GM21367 (cell line): ENCODE results near the gene PTTG1IP.

Experiments used
- ATAC-seq: cut with Tn5 transposase; IDR thresholded peaks from one replicate; pipeline ENCODE4 v1.9.1; 2021; ENCODE audit not compliant: unreplicated experiment

The PTTG1IP gene

DNA sequence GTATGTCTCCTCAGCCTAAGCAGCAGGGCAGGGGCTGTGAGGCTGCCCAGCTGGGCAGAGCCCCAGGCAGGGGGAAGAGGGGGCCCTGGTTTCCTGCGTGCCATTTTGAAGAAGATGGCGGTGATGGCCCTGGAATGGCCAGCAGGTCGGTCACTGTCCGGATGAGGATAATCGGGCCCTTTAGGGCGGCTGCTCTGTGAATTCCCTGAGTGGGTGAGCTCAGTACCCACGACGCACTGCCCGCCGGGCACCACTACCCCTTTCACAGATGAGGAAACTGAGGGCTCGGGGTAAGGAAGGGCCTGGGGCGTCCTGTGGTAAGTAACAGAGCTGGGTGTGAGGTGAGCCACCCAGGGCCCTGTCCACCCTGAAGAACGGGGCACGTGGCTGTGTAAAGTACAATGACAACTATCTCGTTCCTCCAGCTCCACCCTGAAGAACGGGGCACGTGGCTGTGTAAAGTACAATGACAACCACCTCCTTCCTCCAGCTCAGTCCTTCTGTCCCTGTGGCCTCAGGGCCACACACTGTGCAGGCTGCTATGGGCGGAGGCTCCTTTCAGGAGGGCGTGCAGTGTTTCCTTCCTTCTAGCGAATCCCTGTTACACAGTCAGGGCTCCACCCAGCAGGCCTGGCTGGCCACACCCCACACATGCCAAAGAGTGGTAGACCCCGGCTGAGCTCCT lies 24.0 kb upstream of the PTTG1IP start:
- ATAC-seq = no peak

DNA sequence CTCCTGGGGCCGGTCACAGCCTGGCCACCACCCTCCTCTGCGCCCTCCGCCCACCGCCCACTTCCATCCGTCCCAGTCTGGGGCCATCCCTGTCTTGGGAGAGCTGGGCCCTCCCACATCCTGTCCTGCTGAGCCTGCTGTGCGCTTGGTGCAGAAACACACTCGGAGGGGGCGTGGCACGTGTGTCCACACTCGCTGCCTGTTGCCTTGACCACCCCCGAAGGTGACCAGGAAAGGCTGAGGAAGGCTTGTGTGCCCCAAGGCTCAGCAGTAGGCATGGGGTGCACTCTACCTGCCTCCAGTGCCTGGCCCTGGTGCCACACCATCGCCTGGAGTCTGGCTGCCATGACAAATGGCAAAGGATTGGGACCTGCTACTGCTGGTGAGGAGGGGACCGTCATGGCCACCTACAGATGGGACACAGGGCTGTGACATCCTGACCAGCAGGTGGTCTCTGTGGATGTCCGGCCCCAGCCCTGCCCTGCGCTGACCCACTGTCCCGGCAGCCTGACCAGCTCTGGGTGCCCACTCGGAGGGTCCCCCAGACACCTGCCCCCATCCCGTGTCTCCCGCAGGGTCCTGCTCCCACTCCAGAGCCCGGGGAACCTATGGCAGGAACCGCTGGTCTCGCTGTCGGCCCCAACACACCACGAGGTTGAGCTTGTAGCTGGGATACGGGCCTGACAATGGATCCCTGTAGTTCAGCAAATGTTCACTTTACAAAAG lies 23.2 kb upstream of the PTTG1IP start:
- no peak for ATAC-seq

DNA sequence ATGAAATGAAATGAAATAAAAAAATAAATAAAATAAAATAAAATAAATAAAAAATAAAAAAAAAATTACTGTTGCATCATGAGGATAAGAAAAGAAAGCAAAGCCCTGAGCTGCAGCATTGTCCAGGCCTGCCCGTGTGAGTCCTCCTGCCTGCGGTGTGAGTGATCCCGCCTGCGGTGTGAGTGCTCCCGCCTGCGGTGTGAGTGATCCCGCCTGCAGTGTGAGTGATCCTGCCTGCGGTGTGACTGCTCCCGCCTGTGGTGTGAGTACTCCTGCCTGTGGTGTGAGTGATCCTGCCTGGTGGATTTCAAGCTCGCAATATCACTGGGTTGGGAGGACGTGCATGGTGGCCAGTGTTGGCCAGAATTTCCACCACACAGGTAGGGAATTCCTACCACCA lies 22.4 kb upstream of the PTTG1IP start:
- ATAC-seq = no peak

DNA sequence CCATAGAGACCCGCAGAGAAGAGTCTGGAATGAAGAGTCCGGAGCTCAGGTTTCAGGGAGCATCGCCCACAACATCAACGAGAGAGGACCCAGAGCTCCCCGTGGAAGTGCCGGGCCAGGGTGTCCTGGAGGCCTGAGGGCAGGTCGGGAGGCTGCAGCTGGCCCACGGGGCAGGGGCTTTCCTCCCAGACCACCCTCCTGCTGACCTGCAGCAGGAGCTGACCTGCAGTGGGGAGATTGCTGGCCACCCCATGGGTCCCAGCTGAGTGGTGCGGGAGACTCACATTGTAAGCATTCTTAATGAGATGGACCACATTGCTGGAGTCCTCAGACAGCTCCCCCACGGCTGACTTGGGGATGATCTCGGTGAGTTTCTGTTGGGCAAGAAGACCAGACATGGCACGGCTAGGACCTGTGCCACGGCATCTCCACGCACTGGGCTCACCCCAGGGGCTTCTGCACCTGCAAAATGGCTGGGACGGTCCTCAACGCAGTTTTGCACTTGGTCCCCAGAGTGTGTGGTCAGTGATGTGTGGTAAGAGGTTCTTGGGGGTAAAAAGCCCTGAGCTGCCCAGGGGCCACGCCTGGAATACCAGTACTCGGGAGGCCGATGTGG lies 21.3 kb upstream of the PTTG1IP start:
- ATAC-seq = no peak

DNA sequence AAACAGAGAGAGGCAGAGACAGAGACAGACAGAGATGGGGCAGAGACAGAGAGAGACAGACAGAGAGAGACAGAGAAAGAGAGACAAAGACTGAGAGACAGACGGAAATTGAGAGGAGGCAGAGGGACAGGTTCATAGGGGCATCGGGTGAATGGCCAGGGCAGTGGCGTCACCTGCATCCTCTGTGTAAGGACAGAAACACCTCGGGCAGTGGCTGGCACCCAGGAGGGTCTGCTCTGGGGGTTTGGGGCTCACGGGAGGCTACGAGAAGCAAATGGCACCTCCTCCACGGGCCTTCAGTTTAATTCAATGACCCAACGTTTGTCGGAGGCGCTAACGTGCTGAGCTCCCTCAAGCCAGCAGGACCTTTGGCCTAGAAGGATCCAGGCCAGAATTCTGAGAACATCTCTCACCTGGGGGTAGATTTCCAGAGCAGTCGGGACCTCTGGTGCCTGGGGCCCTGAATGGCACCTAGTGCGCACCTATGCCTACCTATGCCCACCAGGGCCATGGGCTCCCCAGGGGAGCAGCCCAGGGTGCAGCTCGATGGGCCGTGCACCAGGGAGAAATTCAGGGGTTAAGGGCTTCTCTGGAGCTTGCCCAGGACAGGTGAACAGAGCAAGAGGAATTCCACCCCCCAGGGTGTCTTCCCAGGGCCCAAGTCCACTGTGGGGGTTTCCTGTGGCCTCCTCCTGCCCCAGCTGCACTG lies 20.6 kb upstream of the PTTG1IP start:
- ATAC-seq = no peak

DNA sequence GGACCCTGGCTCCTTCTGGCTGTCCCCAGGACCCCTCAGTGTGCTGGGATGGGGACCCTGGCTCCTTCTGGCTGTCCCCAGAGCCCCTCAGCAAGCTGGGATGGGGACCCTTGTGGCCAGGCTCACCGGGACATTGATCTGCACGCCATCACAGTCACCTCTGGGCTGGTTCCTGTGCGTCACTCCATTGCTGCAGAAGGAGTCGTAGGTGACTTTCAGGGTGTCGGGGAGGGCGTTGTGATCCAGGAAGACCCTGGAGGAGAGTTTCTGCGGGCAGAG lies 19.7 kb upstream of the PTTG1IP start:
- no peak for ATAC-seq

DNA sequence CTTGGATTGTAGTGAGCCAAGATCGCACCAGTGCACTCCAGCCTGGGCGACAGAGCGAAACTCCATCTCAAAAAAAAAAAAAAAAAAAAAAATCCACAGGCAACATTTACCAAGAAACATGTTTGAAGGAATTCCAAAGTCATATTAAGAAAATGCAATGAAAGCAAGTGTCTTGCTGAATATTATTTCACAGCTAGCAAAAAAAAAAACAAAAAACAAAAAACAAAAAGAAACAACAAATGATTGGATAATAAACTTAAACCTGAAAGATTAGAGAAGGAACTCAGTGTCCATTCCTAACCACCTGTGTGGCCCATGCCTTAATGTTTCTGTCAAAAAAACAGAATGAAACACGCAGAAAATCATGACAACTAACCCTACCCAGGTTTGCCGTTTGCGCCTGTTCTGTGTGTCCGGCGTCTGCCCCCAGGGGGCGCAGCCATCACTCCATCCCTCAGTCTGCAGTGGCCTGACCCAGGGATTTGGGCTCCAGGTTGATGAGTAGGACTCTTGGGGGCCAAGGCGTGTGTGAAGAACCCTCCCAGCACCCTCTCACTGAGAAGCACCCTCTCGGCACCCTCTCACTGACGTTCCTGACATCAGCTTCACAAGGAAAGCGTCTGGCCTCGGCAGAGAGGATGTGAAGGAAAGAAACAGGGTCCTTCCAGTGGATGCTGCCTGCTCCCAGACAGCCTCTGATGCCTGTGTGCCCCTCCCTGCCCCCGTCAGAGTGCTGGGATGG lies 19.2 kb upstream of the PTTG1IP start:
- no peak for ATAC-seq

DNA sequence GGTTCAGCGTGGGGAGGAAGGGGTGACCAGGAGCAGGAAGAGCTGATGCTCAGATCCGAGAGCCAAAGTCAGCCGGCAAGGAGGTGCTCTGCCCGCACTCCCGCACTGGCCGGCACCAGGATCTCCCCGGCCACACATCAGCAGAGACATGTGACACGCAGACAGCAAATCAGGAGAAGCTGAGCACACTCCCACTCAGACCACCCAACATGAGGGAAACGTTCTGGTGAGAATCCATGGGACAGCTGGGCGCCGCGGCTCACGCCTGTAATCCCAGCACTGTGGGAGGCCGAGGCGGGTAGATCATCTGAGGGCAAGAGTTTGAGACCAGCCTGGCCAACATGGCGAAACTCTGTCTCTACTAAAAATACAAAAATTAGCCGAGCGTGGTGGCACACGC lies 18.6 kb upstream of the PTTG1IP start:
- no peak for ATAC-seq

DNA sequence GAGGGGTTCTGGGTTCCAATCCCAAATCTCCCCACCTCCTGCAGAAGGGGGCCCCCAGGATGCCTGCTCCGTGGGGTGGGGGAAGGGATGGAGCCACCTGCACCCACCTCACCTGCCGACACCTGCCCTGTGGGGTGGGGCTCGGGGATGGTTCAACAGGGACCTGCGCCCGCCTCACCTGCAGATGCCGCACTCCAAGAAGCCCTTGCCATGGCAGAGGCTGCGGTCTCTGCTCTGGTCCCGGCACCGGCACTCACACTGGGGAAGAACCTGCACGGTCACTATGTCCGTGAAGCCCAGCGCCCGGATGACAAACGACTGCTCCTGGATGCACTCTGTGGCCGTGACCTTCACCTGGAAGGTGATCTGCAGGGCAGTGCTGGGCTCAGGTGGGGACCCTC lies 18.1 kb upstream of the PTTG1IP start:
- no peak for ATAC-seq

DNA sequence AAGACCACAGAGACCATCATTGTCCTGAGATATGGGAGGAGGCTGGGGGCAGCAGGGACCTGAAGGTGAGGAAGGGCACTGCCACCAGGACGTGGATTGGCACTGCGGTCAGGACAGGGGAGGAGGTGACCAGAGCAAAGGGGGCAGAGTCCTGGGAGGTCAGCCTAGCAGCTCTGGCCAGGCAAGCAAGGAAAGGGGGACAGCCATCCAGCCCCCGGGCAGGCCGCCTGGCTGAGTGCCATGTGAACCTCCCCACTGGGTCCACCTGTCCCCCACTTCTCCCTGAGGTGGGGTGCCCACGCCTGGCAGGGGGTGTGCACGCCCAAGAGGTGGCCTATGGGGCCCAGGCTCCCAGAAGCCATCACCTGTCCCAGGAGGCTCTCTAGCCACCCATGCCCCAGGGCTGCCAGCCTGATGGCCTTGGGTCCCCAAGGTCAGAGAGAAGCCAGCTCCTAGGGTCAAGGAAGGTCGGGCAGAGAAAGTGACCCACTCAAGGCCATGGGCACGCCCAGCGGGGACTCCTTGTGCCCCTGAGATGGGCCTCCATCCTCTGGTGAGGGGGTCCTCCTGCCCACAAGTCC lies 17.6 kb upstream of the PTTG1IP start:
- ATAC-seq = no peak

DNA sequence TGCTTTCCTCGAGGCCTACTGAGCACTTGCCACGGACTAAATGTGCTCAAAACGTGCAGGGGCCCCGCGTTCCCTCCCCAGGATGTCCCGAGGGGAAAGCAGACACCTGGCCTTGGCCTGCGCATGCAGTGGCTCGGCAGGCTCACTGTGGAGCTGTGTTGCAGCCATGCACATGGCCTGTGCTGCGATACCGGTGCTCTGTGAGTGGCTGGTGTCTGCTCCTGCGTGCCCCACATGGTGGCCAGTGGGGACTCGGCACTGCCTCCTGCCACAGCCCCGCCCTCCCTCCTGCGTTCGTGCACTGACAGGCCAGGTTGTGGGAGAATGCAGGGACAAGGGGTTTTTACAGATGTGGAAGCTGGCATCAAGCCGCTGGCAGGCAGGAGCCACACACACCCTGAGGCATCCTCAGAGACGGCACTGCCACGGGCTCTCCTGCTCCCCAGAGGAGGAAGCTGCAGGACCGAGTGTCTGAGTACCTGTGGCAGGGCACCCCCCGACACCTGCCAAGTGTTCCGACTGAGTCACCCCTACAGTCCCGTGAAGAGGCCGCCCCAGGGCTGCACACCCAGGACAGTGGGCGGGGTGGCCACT lies 16.9 kb upstream of the PTTG1IP start:
- no peak for ATAC-seq

DNA sequence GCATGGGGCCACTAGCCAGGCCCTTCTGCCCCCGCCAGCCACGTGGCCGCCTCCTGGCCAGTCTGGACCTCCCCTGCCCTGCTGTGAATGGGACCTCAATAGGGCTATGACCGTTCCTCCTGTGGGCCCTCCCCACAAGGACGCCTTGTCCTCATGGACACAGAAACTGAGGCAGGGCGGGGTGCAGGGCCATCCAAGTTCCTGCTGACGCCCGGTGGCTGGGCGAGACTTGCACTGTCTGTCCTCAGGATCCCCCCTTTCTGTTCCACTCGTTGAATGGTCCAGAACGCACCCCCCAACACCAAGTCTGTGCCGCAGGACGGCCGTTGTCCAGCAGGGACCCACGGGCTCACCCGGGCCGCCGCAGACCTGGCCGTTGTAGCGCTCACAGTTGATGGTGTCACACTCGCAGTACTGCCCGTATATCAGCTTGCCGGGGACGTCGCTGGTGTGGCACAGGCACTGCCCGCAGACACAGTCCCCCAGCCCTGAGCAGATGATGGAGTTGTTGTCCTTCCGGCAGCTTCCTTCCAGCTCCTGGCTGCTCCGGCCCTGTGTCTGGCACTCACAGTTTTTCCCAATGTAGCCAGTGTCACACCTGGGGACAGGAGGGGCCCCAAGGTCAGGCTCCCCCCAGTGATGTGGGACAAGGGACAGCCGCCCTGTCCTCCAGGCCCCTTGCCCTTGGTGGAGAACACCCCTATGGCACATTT lies 16.3 kb upstream of the PTTG1IP start:
- no peak for ATAC-seq

DNA sequence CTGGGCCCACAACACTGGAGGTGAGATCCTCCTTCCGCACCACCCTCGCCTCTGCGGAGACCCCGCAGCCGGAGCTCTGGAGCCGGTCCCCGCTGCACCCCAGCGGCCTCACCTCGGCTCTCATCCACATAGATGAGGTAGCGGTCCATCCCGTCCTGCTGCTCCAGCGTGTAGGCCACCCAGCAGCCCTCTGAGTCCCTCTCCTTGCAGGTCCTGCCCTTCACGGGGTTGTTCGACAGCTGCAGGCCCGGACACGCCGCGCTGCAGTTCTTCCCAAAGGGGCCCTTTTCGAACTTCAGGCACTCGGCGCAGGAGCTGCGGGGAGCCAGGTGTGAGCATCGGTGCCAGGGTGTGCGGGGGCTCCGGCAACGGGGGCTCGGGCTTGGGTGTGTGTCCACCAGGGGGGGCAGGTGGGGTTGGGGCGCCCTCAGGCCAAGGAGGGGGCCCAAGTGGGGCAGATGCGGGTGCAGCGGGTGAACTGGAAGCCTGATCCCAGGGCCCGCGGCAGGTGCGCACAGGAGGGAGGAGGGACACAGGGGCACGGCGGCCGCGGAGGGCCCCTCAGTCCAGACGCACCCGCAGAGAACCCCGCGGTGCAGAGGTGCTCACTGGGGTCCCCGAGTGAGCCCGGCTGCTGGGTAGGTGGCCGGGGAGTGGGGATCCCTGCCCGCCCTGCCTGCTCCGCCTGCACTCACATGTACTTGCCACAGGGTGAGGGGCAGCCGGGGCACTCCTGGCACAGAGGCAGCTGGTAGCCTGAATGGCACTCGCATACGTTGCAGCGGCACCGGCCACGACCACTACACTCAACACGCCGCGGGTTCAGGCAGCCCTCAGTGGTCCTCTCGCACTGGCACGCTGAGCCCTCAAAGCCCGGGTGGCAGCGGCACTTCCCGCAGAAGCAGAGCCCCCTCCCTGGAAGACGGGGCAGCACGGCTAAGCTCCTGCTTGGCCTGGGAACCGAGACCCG lies 15.4 kb upstream of the PTTG1IP start:
- ATAC-seq = no peak

DNA sequence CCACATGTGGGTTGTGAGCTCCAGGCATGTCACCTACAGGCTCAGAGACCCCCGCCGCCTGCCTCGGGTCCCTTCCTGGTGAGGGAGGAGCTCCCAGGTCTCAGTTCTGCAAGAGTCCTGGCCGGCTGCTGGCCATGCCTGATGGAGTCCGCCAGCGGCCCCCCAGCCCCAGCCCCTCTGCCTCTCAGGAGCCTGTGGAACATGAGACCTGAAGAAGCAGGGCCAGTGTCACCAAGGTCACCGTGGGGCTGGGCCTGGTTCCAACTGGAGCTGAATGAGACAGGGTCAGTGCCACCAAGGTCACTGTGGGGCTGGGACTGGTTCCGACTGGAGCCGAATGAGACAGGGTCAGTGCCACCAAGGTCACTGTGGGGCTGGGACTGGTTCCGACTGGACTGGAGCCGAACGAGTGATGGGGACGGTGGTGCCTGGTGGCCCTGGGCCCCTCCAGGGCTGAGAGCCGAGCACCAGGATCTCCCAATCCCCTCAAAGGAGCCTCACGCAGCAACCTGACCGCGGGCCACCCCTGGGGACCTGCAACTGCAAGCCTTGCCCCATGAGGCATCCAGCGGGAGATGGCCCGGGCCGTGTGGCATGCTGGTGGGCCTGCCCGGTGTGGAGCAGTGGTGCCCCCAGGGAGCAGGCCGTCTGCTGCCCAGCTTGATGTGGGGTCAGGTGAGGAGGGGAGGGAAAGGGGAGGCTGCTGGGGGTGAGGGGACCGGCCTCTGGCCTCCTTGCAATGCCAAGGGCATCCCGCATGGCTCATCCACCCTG lies 14.5 kb upstream of the PTTG1IP start:
- ATAC-seq = no peak

DNA sequence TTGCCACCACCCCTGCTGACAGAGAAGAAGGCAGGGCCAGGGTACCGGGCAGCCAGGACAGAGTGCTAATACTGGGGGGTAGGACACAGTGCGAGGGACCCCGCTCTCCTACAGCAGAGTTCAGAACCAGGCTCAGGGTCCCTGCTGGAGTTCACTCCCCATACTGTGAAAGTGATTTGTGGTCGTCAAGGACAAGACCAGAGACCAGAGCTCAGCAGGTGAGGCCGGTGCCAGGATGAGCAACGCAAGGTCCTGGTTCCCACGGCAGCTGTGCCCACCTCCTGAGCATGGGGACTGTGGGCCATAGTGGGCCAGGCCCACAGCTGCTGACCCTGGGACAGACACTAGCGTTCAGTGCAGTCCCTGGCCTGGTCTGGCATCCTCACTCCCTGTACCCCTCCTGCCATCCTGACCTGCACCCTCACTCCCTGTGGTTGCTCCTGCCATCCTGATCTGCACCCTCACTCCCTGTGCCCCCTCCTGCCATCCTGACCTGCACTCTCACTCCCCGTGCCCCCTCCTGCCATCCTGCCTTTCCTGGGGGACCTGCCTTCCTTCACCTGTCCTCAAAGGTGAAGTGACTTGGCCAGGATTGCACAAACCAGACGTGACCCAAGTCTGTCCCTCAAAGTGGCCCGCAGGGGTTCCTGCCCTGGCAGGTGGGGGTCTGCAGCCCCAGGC lies 13.8 kb upstream of the PTTG1IP start:
- ATAC-seq = no peak

DNA sequence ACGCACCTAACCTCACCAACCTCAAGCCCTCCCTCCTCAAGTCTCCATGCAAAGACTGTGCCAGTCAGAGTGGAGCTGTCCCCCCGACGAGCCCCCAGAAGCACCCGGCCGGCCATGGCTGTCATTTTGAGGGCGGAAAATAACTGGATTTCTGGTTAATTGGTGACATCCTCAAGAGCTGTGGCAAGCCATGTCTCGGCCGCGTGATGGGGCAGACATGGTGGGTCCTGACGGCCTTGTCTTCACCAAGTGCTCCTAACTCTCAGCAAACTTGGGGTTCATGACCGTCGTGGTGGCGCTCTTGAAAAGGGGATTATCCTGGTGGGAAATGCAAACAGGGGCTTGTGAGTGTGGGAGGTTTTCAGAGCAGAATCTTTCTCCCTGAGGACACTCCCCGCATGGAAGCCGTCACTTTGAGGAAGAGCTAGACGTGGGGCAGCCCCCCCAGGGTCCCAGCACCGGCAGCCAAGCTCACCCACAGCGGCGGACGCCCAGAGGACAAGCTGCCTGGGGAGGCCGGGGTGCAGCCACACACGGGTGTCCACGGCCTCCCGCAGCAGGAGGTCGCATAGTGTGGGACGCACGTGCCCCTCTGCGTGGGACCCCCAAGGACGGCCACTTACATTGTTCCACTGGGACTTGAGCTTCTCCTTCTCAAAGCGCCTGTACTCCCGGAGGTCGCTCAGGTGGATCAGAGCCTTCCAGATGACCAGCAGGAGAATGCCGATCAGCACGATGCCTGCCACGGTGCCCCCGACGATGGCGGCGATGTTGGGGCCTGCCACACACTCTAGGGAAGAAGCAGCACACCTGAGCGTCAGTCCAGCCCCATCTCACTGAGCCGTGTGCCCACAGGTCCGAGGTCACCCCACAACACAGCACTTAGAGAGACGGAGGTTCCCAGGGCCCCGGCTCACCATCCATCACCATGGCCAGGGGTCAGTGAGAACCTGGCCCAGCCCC lies 12.9 kb upstream of the PTTG1IP start:
- no peak for ATAC-seq
